Measurements from ENCODE around the gene PRR23C.

DNA sequence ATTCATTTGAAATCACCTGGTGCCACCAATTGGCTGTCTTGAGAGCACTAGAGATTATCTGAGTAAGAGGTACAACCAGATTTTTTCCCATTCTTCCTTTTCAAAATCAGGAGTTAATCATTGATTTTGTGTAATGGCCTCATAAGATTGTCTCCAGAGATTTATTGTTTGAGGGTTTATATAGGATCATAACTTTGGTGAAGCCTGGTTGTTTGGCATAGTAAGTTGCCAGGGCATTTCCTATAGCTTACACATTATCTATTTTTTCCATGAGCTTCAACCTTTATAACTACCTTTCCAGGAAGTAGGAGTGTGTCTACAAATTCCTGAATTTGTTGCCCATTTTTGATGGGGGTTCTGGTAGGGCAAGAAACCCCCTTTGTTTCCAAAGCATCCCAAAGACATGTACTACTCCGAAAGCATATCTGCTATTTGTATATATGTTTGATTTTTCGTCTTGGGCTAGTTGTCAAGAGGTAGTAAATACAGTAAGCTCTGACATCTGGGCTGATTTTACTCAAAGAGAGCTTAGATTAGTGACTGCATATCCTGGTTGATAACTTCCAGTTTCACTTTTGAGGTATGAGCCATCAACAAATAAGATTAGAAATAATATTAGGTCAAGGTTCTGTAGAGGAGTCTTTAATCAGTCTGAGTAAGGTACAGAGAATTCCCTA, 12.2 kb downstream of the PRR23C start:
- TF ChIP-seq, protein P1, sequence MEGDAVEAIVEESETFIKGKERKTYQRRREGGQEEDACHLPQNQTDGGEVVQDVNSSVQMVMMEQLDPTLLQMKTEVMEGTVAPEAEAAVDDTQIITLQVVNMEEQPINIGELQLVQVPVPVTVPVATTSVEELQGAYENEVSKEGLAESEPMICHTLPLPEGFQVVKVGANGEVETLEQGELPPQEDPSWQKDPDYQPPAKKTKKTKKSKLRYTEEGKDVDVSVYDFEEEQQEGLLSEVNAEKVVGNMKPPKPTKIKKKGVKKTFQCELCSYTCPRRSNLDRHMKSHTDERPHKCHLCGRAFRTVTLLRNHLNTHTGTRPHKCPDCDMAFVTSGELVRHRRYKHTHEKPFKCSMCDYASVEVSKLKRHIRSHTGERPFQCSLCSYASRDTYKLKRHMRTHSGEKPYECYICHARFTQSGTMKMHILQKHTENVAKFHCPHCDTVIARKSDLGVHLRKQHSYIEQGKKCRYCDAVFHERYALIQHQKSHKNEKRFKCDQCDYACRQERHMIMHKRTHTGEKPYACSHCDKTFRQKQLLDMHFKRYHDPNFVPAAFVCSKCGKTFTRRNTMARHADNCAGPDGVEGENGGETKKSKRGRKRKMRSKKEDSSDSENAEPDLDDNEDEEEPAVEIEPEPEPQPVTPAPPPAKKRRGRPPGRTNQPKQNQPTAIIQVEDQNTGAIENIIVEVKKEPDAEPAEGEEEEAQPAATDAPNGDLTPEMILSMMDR (optimal IDR thresholded peaks at IDR 0.05 in 1 of 3, IDR thresholded peaks at IDR 0.05 in 1 of 3, conservative IDR thresholded peaks at IDR 0.05 in 1 of 3; ENCODE audit: extremely low read depth in 1 of 3, insufficient read depth in 2 of 3, low read length in 3 of 3): no peak
- TF ChIP-seq EZH2 (IDR thresholded peaks at IDR 0.05; ENCODE audit: low read length): no peak
